HEK293 (cell line): ENCODE data around the gene PLEKHG4B.

Experiments
- BCL11B ChIP-seq: fragments of 450-650 bp; formaldehyde crosslinking; IDR thresholded peaks from 2 replicates; pipeline ENCODE4 v1.5.1; 2016; ENCODE audit warnings: low read depth, missing biosample characterization, missing genetic modification characterization
- GLIS2 ChIP-seq: fragments of 450-650 bp; formaldehyde crosslinking; IDR thresholded peaks from 2 replicates; pipeline ENCODE4 v1.5.1; 2016; ENCODE audit warnings: missing biosample characterization, missing genetic modification characterization
- ZNF121 ChIP-seq: fragments of 450-650 bp; formaldehyde crosslinking; IDR thresholded peaks from 2 replicates; pipeline ENCODE4 v1.5.1; 2016; ENCODE audit warnings: missing biosample characterization, missing genetic modification characterization
- ZNF133 ChIP-seq: fragments of 450-650 bp; formaldehyde crosslinking; IDR thresholded peaks from 2 replicates; pipeline ENCODE4 v1.5.1; 2016; ENCODE audit warnings: missing biosample characterization, missing genetic modification characterization
- ZNF416 ChIP-seq: fragments of 450-650 bp; formaldehyde crosslinking; IDR thresholded peaks from 2 replicates; pipeline ENCODE4 v1.5.1; 2016; ENCODE audit warnings: missing biosample characterization, missing genetic modification characterization
- ZNF501 ChIP-seq: fragments of 450-650 bp; formaldehyde crosslinking; IDR thresholded peaks from 2 replicates; pipeline ENCODE4 v1.5.1; 2016; ENCODE audit warnings: missing biosample characterization, missing genetic modification characterization
- ZNF792 ChIP-seq: fragments of 450-650 bp; formaldehyde crosslinking; IDR thresholded peaks from 2 replicates; pipeline ENCODE4 v1.5.1; 2016; ENCODE audit warnings: missing biosample characterization, missing genetic modification characterization

GRCh38 chr5:178110-178509 is 86.1 kb downstream of the PLEKHG4B start:
- no peak for TF ChIP-seq BCL11B
- no peak for TF ChIP-seq ZNF121
- TF ChIP-seq ZNF792 = no peak
- TF ChIP-seq ZNF501 (tag by site-specific recombination) = no peak
- TF ChIP-seq GLIS2 (tag by site-specific recombination) = no peak
- TF ChIP-seq ZNF133 (tag by site-specific recombination) = no peak
- TF ChIP-seq ZNF416 = no peak
